GM18951 (cell line): Measurements from ENCODE around the gene ZFAND6.

ENCODE experiments used
- POLR2A ChIP-seq: IDR thresholded peaks from 4 replicates; pipeline ENCODE4 v1.6.1; 2011; ENCODE audit warnings: mild to moderate bottlenecking; ENCODE audit not compliant: insufficient read length, insufficient read depth; ENCODE audit errors: extremely low read depth
- in situ Hi-C: fragments of 300-500 bp; cut with MboI; formaldehyde crosslinking; loops from one replicate; pipeline ENCODE4 v1.12.0; 2022; ENCODE audit warnings: low sequenced_read_pairs, mixed read lengths, inconsistent platforms; ENCODE audit not compliant: unreplicated experiment

ZFAND6 gene

GRCh38 chr15:80066912-80067311 lies 7.4 kb downstream of the ZFAND6 start:
- in situ Hi-C loops: no loop called here
- no peak for TF ChIP-seq POLR2A

GRCh38 chr15:80068578-80068977 lies 9.1 kb downstream of the ZFAND6 start:
- in situ Hi-C loops: no loop called here
- TF ChIP-seq POLR2A: no peak

DNA sequence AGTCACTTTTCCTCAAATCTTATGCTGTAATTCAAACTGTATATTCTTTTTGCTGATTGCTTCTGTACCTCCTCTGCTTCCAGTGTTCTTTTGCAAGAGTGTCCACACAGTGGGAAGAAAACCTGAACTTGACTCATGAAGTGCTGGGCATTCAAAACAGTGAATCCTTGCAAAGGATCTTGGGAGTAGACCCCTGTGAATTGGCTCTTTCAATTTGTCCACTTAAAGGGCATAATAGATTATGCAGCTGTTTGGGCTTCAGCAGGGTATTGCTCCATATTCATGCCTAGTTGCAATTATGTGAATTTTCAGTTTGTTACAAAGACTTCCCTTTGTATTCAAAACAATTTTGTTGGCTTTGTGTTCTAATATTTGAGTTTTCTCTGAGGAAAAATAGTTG lies 11.4 kb downstream of the ZFAND6 start:
- TF ChIP-seq POLR2A: no peak
- in situ Hi-C loops: no loop called here

- TF ChIP-seq POLR2A: no peak
- in situ Hi-C loops: no loop called here
Measured at GRCh38 chr15:80071652-80072051, 12.2 kb downstream of the ZFAND6 start.

DNA sequence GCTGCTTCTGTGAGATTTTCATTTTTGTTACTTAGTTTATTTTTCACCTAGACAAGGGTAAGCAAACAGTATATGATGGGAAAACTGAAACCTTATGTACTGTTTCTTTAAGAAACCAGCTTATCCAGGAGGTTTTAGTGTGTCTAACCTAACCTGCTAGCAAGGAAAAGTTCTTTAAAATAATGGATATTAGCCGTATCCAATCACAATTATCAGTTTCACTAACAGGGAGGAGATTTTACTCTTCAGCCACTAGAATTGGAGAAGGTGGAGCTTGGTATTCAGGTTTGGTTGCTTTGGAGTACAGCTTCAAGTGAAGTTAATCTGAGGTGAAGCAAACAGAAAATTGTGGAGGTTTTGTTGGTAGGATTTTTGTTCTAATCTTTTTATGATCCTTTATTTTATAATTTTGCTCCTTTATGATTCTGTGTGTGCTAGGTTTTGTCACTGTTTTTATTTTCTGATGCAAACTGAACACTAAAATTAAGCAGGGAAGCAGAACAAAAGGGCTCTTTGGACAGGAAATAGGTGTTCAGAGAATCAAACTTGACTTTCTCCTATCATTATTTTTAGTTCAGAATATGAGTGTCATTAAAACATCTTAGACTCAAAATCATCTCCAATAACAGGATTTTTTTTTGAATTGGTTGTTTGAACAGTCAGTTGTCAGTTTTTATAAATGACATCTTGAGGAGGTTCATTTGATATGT lies 13.0 kb downstream of the ZFAND6 start:
- in situ Hi-C loops: no loop called here
- TF ChIP-seq POLR2A: no peak

GRCh38 chr15:80073197-80073596 lies 13.7 kb downstream of the ZFAND6 start:
- no peak for TF ChIP-seq POLR2A
- in situ Hi-C loops: no loop called here

DNA sequence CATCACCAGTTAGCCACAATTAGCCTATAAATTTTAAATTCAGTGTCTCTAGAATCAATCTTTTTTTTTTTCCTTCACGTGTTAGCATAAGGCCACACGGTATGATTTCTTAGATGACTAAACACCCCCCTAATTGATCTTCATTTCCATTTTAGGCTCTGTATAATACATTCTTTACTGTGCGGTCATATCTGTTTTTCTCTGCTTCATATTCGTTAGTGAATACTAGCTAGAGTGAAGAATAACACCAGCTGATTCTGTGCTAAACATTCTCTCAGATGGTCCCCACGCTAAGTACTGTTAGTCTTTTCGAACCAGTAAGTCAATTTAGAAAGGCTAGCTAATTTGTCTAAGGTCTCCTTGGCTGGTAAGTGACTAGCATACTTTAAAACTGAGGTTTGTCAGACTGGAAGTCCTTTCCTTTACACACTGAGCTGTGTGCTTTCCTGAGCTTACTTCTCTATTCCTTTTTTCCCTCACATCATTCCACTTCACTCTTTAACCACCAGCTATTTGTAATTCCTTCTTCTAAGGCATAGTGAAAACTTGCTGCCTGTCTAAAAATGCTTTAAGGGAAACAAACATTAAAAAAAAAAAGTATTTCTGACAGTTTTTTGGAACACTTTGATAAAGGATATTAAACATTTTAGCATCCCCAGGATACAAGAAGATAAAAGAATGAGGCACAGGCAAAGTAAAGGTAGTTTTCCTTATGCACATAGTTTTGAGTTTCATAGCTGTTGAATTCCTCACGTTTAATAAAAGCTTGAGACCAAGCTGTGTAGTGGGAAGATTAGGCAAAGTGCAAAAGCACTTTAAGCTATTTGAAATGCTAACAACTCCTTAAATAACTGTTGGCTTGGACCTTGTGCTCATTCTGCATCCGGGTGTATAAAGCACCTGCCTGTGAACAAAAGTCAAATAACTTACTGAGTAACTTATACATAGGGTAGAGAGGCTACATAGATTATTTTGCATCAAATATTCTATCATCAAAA lies 17.1 kb downstream of the ZFAND6 start:
- no peak for TF ChIP-seq POLR2A
- in situ Hi-C loops: no loop called here

DNA sequence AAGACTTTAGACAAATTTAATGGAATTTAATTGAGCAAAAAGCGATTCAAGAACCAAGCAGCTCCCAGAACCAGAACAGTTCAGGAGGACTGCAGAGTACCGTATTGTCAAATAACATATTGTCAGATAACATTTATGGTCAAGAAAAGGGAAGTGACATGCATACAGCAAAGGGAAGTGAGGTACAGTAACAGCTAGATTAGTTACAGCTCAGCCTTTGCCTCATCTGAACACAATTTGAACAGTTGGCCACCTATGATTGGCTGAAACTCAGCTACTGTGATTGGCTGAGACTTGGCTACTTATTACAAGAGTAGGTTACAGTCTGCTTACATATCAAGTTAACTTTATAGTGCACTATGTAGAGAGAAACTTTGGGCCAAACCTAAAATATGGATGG lies 21.9 kb downstream of the ZFAND6 start:
- TF ChIP-seq POLR2A: no peak
- in situ Hi-C loops: no loop called here

DNA sequence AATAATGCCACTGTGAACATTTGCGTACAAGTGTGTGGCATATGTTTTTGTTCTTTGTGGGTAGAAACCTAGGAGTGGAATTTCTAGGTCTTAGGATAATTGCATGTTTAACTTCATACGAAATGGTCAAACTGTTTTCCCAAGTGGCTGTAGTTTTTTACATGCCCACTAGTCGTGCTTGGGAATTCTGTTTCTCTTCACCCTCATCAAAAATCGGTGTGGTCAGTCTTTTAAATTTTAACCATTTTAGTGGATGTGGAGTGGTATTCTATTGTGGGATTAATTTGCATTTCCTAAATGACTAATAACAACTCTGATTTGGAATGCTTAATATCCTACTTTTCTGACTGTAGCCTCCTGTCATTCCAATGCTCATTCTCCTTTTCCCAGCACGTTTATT lies 27.6 kb downstream of the ZFAND6 start:
- in situ Hi-C loops: no loop called here
- TF ChIP-seq POLR2A: no peak

- TF ChIP-seq POLR2A: no peak
- in situ Hi-C loops: no loop called here
Measured at GRCh38 chr15:80090041-80090440, 30.6 kb downstream of the ZFAND6 start.

GRCh38 chr15:80090879-80091503 lies 31.5 kb downstream of the ZFAND6 start:
- in situ Hi-C loops: no loop called here
- no peak for TF ChIP-seq POLR2A

GRCh38 chr15:80093854-80094418 lies 34.5 kb downstream of the ZFAND6 start:
- in situ Hi-C loops: no loop called here
- no peak for TF ChIP-seq POLR2A

DNA sequence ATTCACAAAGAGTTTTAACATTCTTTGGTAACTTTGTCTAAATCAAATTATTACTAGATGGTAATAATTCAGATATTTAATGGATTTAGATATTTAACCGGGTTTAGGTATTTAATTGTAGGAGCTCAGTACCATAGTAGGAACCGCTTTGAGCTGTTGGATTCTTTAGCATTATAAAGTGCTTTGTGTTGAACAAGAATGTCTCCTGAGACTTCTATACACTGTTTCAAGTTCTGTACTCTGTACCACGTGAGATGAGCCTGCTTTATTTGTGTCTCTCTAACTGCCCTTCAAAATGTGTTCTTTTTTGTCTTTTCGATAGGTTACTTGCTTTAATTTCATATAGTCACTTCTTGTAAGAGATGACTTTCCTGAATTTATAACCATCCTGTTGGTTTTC lies 36.0 kb downstream of the ZFAND6 start:
- no peak for TF ChIP-seq POLR2A
- in situ Hi-C loops: no loop called here
